ENCODE results near the gene DNAJC5. TPM values are rescaled to one million over a fixed set of nuclear protein-coding genes. Genes with fewer than 3 reads are reported as not detected.
"Not testable (repeated sequence)": the region's sequence is repeated elsewhere in the genome, so short reads cannot be mapped to it uniquely, and the experiment has no call there.

The DNAJC5 gene
- total RNA-seq, 1 experiment from 2014 or later, result 45.0 TPM

- Mint-ChIP-seq H3K27me3 (ENCODE audit: insufficient read depth, unreplicated experiment) (peaks cover 24% of the 10 kb centered on the region), H3K27ac (ENCODE audit: low read depth, unreplicated experiment) (no peak overlapping the region), H3K4me1 (ENCODE audit: insufficient read depth, unreplicated experiment) (no peaks in the 10 kb centered on the region), H3K4me3 (ENCODE audit: unreplicated experiment) (no peak overlapping the region), H3K9me3 (ENCODE audit: unreplicated experiment) (no peaks in the 10 kb centered on the region), H3K36me3 (ENCODE audit: insufficient read depth, unreplicated experiment) (peaks cover 6% of the 10 kb centered on the region)
- CTCF ChIA-PET, result interaction anchor here (0.6 kb wide), 1 partner anchor 60 kb away, joined by 3 read pairs; no protein-coding TSS in a partner anchor
- TF ChIP-seq CTCF (IDR thresholded peaks at IDR 0.05; ENCODE audit: unreplicated experiment), result no peak
- intact Hi-C loops (cut with micrococcal nuclease), result no loop called here
- no peak for DNase-seq (ENCODE audit: unreplicated experiment)
- no TSS peak for BruUV-seq (replicated peaks)
- POLR2A ChIA-PET, result no interaction called here
These were observed 47.5 kb upstream of the DNAJC5 start for GRCh38 chr20:63847237-63848002.

DNA sequence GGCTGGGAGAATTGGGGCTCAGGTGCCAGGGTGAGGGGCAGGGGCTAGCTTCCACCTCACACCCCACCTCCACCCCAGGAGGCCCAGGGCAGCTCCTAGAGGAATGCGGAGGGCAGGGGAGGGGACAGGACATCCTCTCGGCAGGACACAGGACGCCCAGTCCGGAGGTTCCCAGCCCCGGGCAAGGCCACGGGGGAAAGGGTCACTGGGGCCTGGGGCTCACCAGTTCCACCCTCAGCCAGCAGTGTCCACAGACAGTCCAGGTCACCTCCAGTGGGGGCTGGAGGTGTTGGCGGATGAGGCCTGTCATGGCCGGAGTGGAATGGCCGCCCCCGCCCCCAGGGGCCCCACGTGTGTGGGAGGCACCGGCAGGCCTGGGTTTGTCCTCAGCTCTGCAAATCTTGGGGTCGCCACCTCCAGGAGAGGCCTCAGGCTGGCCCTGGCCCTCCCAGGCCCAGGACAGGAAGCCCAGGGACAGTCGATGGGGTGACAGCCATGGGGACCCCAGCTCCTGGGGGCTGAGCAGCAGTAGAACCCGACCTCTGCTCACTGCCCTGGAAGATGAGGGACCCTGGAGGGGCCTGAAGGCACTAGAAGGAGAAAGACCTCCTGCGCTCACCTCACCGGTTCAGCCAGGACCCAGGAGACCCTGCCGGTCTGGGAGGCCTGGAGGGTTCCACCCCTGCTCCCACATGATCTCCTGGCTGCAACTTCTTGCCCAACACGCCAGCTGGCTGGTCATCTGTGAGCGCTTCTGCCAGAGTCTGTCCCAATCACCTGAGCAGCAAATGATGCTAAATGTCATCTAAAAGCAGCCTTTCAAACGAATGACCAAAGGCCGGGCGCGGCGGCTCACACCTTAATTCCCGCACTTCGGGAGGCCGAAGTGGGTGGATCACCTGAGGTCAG, 46.7 kb upstream of the DNAJC5 start:
- H3K9me3 Mint-ChIP-seq (ENCODE audit: unreplicated experiment), result no peaks in the 10 kb centered on the region
- BruUV-seq (replicated peaks), result no TSS peak
- H3K36me3 Mint-ChIP-seq (ENCODE audit: insufficient read depth, unreplicated experiment), result peaks cover 6% of the 10 kb centered on the region
- POLR2A ChIA-PET, result no interaction called here
- TF ChIP-seq CTCF (IDR thresholded peaks at IDR 0.05; ENCODE audit: unreplicated experiment), result no peak
- peaks cover 21% of the 10 kb centered on the region for H3K27me3 Mint-ChIP-seq (ENCODE audit: insufficient read depth, unreplicated experiment)
- H3K27ac Mint-ChIP-seq (ENCODE audit: low read depth, unreplicated experiment), result no peak overlapping the region
- intact Hi-C loops (cut with micrococcal nuclease), result no loop called here
- H3K4me3 Mint-ChIP-seq (ENCODE audit: unreplicated experiment), result no peak overlapping the region
- DNase-seq (ENCODE audit: unreplicated experiment), result no peak
- CTCF ChIA-PET, result interaction anchor here (0.6 kb wide), 2 partner anchors 61 to 126 kb away, joined by 3 read pairs; no protein-coding TSS in a partner anchor
- no peaks in the 10 kb centered on the region for H3K4me1 Mint-ChIP-seq (ENCODE audit: insufficient read depth, unreplicated experiment)

DNA sequence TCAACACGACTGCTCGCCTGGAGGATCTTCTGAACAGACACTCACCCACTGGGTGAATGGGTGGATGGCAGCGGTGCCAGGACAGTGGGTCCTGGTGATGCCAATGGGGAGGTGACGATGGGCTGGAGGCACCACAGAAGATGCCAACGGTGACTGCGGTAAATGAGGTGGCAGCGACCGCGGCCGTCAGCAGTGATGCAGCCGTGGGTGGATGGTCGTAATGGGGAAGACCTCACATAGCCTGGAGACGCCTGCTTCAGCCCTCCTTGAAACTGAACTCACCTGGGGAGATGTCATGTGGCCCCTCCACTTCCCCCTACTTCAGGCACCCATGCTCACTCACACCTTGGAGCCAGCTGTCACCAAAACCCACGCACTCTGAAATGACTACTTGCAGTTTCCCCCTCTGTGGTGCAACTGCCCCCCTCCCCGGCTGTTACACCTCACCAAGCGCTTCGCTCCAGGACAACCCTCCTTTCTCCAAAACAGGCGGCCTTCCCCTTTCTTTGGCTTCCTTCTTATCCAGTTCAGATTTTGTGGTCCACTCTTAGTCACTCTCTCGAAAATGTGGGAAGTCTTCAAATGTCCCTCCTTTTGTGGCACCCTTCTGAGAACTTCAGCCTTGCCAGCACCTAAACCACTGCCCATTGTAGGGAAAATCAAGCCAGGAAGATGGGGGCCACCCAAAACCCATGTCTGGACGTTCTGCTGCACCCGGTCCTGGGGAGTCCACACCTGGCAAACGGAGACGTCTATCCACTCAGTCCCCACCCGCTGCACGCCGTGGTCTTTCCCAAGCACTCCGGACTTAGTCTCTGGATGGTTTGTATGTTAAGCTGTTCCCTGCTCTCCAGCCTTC, 44.0 kb upstream of the DNAJC5 start:
- H3K9me3 Mint-ChIP-seq (ENCODE audit: unreplicated experiment), result no peaks in the 10 kb centered on the region
- CTCF ChIA-PET, result interaction anchor here (0.6 to 0.7 kb wide), 3 partner anchors 12 to 119 kb away, joined by 3 to 5 read pairs (median 4); no protein-coding TSS in a partner anchor
- no peaks in the 10 kb centered on the region for H3K4me1 Mint-ChIP-seq (ENCODE audit: insufficient read depth, unreplicated experiment)
- DNase-seq (ENCODE audit: unreplicated experiment), result no peak
- peaks cover 8% of the 10 kb centered on the region for H3K36me3 Mint-ChIP-seq (ENCODE audit: insufficient read depth, unreplicated experiment)
- POLR2A ChIA-PET, result interaction anchor here (0.7 to 2.4 kb wide), 3 partner anchors 14 to 152 kb away, joined by 3 to 13 read pairs (median 3); partner anchors contain the start of gene TPD52L2
- no peak for TF ChIP-seq CTCF (IDR thresholded peaks at IDR 0.05; ENCODE audit: unreplicated experiment)
- intact Hi-C loops (cut with micrococcal nuclease), result no loop called here
- H3K4me3 Mint-ChIP-seq (ENCODE audit: unreplicated experiment), result no peak overlapping the region
- peak overlapping the region; percentile 24 for H3K27ac Mint-ChIP-seq (ENCODE audit: low read depth, unreplicated experiment)
- BruUV-seq (replicated peaks), result no TSS peak
- H3K27me3 Mint-ChIP-seq (ENCODE audit: insufficient read depth, unreplicated experiment), result peaks cover 13% of the 10 kb centered on the region

DNA sequence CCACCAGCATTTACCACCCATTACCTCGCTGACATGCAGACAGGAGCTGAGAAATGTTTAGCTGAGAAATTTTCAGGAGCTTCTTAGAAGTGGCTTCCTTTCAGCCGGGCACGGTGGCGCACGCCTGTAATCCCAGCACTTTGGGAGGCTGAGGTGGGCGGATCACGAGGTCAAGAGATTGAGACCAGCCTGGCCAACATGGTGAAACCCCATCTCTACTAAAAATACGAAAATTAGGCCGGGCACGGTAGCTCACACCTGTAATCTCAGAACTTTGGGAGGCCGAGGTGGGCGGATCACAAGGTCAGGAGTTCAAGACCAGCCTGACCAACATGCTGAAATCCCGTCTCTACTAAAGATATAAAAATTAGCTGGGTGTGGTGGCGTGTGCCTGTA, 43.4 kb upstream of the DNAJC5 start:
- H3K4me1 Mint-ChIP-seq (ENCODE audit: insufficient read depth, unreplicated experiment); intact Hi-C loops (cut with micrococcal nuclease): not testable (repeated sequence)

GRCh38 chr20:63853733-63854068, 41.2 kb upstream of the DNAJC5 start:
- Mint-ChIP-seq H3K27me3 (ENCODE audit: insufficient read depth, unreplicated experiment) (peaks cover 13% of the 10 kb centered on the region), H3K36me3 (ENCODE audit: insufficient read depth, unreplicated experiment) (peaks cover 19% of the 10 kb centered on the region)
- BruUV-seq (replicated peaks); CTCF ChIA-PET; H3K4me3 Mint-ChIP-seq (ENCODE audit: unreplicated experiment); intact Hi-C loops (cut with micrococcal nuclease); H3K9me3 Mint-ChIP-seq (ENCODE audit: unreplicated experiment); DNase-seq (ENCODE audit: unreplicated experiment); H3K27ac Mint-ChIP-seq (ENCODE audit: low read depth, unreplicated experiment); H3K4me1 Mint-ChIP-seq (ENCODE audit: insufficient read depth, unreplicated experiment): not testable (repeated sequence)
- POLR2A ChIA-PET, result interaction anchor here (4.0 kb wide), 1 partner anchor 11 kb away, joined by 22 read pairs; the partner anchor contains the start of gene TPD52L2

More for the DNA sequence above, 43.4 kb upstream of the DNAJC5 start:
- peaks cover 13% of the 10 kb centered on the region for H3K27me3 Mint-ChIP-seq (ENCODE audit: insufficient read depth, unreplicated experiment)
- BruUV-seq (replicated peaks); H3K9me3 Mint-ChIP-seq (ENCODE audit: unreplicated experiment); H3K4me3 Mint-ChIP-seq (ENCODE audit: unreplicated experiment); DNase-seq (ENCODE audit: unreplicated experiment): not testable (repeated sequence)
- ChIA-PET POLR2A (interaction anchor here (0.7 to 2.4 kb wide), 3 partner anchors 13 to 152 kb away, joined by 3 to 13 read pairs (median 3); partner anchors contain the start of gene TPD52L2), CTCF (interaction anchor here (0.7 kb wide), 2 partner anchors 11 to 76 kb away, joined by 4 to 5 read pairs; no protein-coding TSS in a partner anchor)
- H3K36me3 Mint-ChIP-seq (ENCODE audit: insufficient read depth, unreplicated experiment), result peaks cover 12% of the 10 kb centered on the region
- peak overlapping the region; percentile 24 for H3K27ac Mint-ChIP-seq (ENCODE audit: low read depth, unreplicated experiment)

Data from MCF 10A (cell line).